Caco-2 (cell line): ENCODE results near the gene PCSK5. TPM values are rescaled to one million over a fixed set of nuclear protein-coding genes. Genes with fewer than 3 reads are reported as not detected.

Experiments used
- BruUV-seq: library from RNA; stranded (reverse); fragments of 400-500 nt; replicated peaks from 2 replicates; lab custom pipeline; 2021; lab: Mats Ljungman, UMichigan
- CTCF ChIA-PET: fragments of 300-600 bp; sonication (Branson Sonifier 250); formaldehyde crosslinking; loops from one replicate; lab custom pipeline; 2022; ENCODE audit warnings: antibody characterized with exemption; lab: Charles Lee
- POLR2A ChIA-PET: fragments of 300-600 bp; sonication (Branson Sonifier 250); formaldehyde crosslinking; loops from one replicate; lab custom pipeline; 2022; ENCODE audit warnings: antibody characterized with exemption; lab: Charles Lee
- DNase-seq, 2 experiments: peaks; one replicate each; pipeline versions ENCODE4 v3.0.0 to v3.0.0-alpha.2; 2020 to 2022
- H3K27me3 ChIP-seq: replicated peaks from 2 replicates; pipeline ENCODE4 v1.6.0; 2011; ENCODE audit warnings: low read length; ENCODE audit not compliant: control insufficient read depth, insufficient read depth
- H3K36me3 ChIP-seq: 2 replicates; pipeline ENCODE4 v1.5.1; 2011; ENCODE audit warnings: low read length; ENCODE audit not compliant: control insufficient read depth, insufficient read depth
- H3K4me1 ChIP-seq: fragments of 250-450 bp; sonication (Bioruptor Pico); 2 replicates; pipeline ENCODE4 v1.5.1; 2020; ENCODE audit warnings: mild to moderate bottlenecking
- H3K4me3 ChIP-seq: 2 replicates; pipeline ENCODE4 v1.5.1; 2011; ENCODE audit warnings: low read depth, mild to moderate bottlenecking, control low read depth, low read length
- H3K9me3 ChIP-seq: fragments of 250-450 bp; sonication (Bioruptor Pico); 2 replicates; pipeline ENCODE4 v1.5.1; 2020; ENCODE audit warnings: mild to moderate bottlenecking, moderate library complexity
- H3K27ac Mint-ChIP-seq: one replicate; pipeline ENCODE4 v1.8.0; 2022; ENCODE audit warnings: mixed read lengths; ENCODE audit not compliant: unreplicated experiment
- H3K27me3 Mint-ChIP-seq: one replicate; pipeline ENCODE4 v1.8.0; 2022; ENCODE audit warnings: mixed read lengths; ENCODE audit not compliant: insufficient read depth, unreplicated experiment
- H3K36me3 Mint-ChIP-seq: one replicate; pipeline ENCODE4 v1.8.0; 2022; ENCODE audit warnings: mild to moderate bottlenecking, mixed read lengths; ENCODE audit not compliant: insufficient read depth, unreplicated experiment
- H3K4me1 Mint-ChIP-seq: one replicate; pipeline ENCODE4 v1.8.0; 2022; ENCODE audit warnings: low read depth, mixed read lengths; ENCODE audit not compliant: unreplicated experiment
- H3K4me3 Mint-ChIP-seq: one replicate; pipeline ENCODE4 v1.8.0; 2022; ENCODE audit warnings: mild to moderate bottlenecking, moderate library complexity, mixed read lengths; ENCODE audit not compliant: unreplicated experiment
- H3K9me3 Mint-ChIP-seq: one replicate; pipeline ENCODE4 v1.8.0; 2022; ENCODE audit warnings: mixed read lengths; ENCODE audit not compliant: unreplicated experiment
- CTCF ChIP-seq, 2 experiments: fragments of 200-600 bp in 1 of 2; IDR thresholded peaks; 1 replicate in 1 of 2; 2 replicates in 1 of 2; pipeline versions ENCODE4 v1.5.1 to v1.8.0; 2011 to 2022; ENCODE audit warnings: antibody characterized with exemption in 1 of 2, control low read depth in 1 of 2, inconsistent platforms in 1 of 2, low read depth in 1 of 2, low read length in 1 of 2, mild to moderate bottlenecking in 1 of 2, moderate library complexity in 1 of 2; ENCODE audit not compliant: insufficient read depth in 1 of 2, severe bottlenecking in 1 of 2, unreplicated experiment in 1 of 2
- intact Hi-C: fragments of 100-400 bp; cut with micrococcal nuclease; formaldehyde crosslinking; loops from one replicate; pipeline ENCODE4 v1.10.0; 2022; ENCODE audit not compliant: unreplicated experiment
- total RNA-seq: library from RNA; stranded (reverse); gene quantifications from 2 replicates; pipeline ENCODE4 v1.2.3, GENCODE V29; 2022

The PCSK5 gene
- total RNA-seq, 1 experiment from 2014 or later = 10.9 TPM

GRCh38 chr9:75927356-75927755 is 36.9 kb downstream of the PCSK5 start:
- Histone ChIP-seq H3K27me3 (no peaks in the 10 kb centered on the region), H3K4me3 (no peak overlapping the region), H3K36me3 (no peaks in the 10 kb centered on the region), H3K4me1 (no peaks in the 10 kb centered on the region), H3K9me3 (no peaks in the 10 kb centered on the region)
- Mint-ChIP-seq H3K36me3 (no peaks in the 10 kb centered on the region), H3K4me1 (no peaks in the 10 kb centered on the region), H3K9me3 (no peaks in the 10 kb centered on the region), H3K27ac (no peak overlapping the region), H3K4me3 (no peak overlapping the region), H3K27me3 (no peaks in the 10 kb centered on the region)
- POLR2A ChIA-PET = no interaction called here
- no TSS peak for BruUV-seq
- TF ChIP-seq CTCF (IDR thresholded peaks at IDR 0.05; ENCODE audit: insufficient read depth in 1 of 2, low read depth in 1 of 2, low read length in 1 of 2, severe bottlenecking in 1 of 2, unreplicated experiment in 1 of 2) = no peak
- intact Hi-C loops = no loop called here
- DNase-seq = peak in 1 of 2 experiments; percentile 21
- CTCF ChIA-PET = no interaction called here

- CTCF ChIA-PET = no interaction called here
- no peaks in the 10 kb centered on the region for H3K4me1 Mint-ChIP-seq
Observed at GRCh38 chr9:75930190-75930589, 39.7 kb downstream of the PCSK5 start.

GRCh38 chr9:75930730-75931321 is 40.4 kb downstream of the PCSK5 start:
- Histone ChIP-seq H3K27me3 (no peaks in the 10 kb centered on the region), H3K4me3 (no peak overlapping the region), H3K9me3 (no peaks in the 10 kb centered on the region), H3K36me3 (no peaks in the 10 kb centered on the region), H3K4me1 (no peaks in the 10 kb centered on the region)
- TF ChIP-seq CTCF (IDR thresholded peaks at IDR 0.05; ENCODE audit: insufficient read depth in 1 of 2, low read depth in 1 of 2, low read length in 1 of 2, severe bottlenecking in 1 of 2, unreplicated experiment in 1 of 2) = no peak
- Mint-ChIP-seq H3K4me1 (no peaks in the 10 kb centered on the region), H3K36me3 (no peaks in the 10 kb centered on the region), H3K9me3 (no peaks in the 10 kb centered on the region), H3K27me3 (no peaks in the 10 kb centered on the region), H3K27ac (no peak overlapping the region), H3K4me3 (no peak overlapping the region)
- POLR2A ChIA-PET = no interaction called here
- CTCF ChIA-PET = no interaction called here
- BruUV-seq = no TSS peak
- DNase-seq = no peak
- intact Hi-C loops = no loop called here

More at GRCh38 chr9:75930190-75930589, 39.7 kb downstream of the PCSK5 start:
- Mint-ChIP-seq H3K9me3 (no peaks in the 10 kb centered on the region), H3K27me3 (no peaks in the 10 kb centered on the region), H3K36me3 (no peaks in the 10 kb centered on the region), H3K27ac (no peak overlapping the region), H3K4me3 (no peak overlapping the region)
- H3K27me3 ChIP-seq = no peaks in the 10 kb centered on the region
- BruUV-seq = no TSS peak
- H3K4me1 ChIP-seq = no peaks in the 10 kb centered on the region
- POLR2A ChIA-PET = no interaction called here
- no peak overlapping the region for H3K4me3 ChIP-seq
- H3K36me3 ChIP-seq = no peaks in the 10 kb centered on the region
- intact Hi-C loops = no loop called here
- no peak for TF ChIP-seq CTCF (IDR thresholded peaks at IDR 0.05; ENCODE audit: insufficient read depth in 1 of 2, low read depth in 1 of 2, low read length in 1 of 2, severe bottlenecking in 1 of 2, unreplicated experiment in 1 of 2)
- DNase-seq = no peak
- H3K9me3 ChIP-seq = no peaks in the 10 kb centered on the region
